ENCODE results near the gene NOS1AP.

The NOS1AP gene

DNA sequence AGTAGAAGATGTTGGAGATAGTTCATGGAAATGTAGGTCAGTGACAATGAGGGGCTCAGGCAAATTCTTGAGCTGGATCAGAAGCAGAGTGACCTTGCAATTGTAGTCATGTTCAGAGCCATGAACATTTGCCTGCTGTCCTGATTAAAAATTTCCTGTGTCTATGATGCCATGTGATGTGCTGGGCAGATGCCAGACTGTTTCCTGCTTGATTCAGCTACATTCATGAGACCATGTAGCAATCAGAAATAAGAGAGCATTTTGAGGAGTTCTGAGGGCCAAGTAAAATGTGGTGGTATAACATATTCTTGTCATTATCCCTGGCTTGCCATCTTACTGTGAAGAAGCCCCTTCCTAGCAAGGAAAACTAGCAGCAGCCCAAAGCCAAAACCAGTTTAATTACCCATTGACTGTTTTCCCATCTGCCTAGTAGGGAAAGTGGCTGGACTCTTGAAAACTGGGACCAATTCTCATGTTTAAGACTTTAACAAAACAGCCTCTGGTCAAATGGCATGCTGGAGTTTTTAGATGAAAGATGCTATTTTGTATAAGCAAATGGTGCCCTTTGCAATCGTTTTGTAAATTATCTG is 118.3 kb downstream of the NOS1AP start:
- Histone ChIP-seq H3K79me2 (ENCODE audit: insufficient read depth, low read length) (no peaks in the 10 kb centered on the region), H3K9me2 (replicated peaks; ENCODE audit: low read depth, low read length) (no peaks in the 10 kb centered on the region), H3K4me2 (ENCODE audit: low read depth, low read length, poor library complexity, severe bottlenecking) (no peak overlapping the region), H2AFZ (ENCODE audit: low read length) (no peak overlapping the region), H3K27me3 (ENCODE audit: insufficient read depth, low read length, poor library complexity, severe bottlenecking) (no peaks in the 10 kb centered on the region), H3K9ac (ENCODE audit: low read depth, low read length, poor library complexity, severe bottlenecking) (no peak overlapping the region), H3K36me3 (ENCODE audit: insufficient read depth, low read length) (no peaks in the 10 kb centered on the region), H3K4me1 (ENCODE audit: insufficient read depth, low read length, poor library complexity, severe bottlenecking) (peaks cover 7% of the 10 kb centered on the region), H3F3A (ENCODE audit: low read depth) (no peaks in the 10 kb centered on the region), H3K9me3 (ENCODE audit: insufficient read depth, low read depth, low read length) (no peaks in the 10 kb centered on the region), H4K20me1 (ENCODE audit: insufficient read depth, low read length, poor library complexity, severe bottlenecking) (no peaks in the 10 kb centered on the region), H3K4me3 (ENCODE audit: low read length, poor library complexity, severe bottlenecking) (no peak overlapping the region)
- TF ChIP-seq EZH2phosphoT487 (IDR thresholded peaks at IDR 0.05; ENCODE audit: borderline replicate concordance), result no peak
- TF ChIP-seq, protein P1, sequence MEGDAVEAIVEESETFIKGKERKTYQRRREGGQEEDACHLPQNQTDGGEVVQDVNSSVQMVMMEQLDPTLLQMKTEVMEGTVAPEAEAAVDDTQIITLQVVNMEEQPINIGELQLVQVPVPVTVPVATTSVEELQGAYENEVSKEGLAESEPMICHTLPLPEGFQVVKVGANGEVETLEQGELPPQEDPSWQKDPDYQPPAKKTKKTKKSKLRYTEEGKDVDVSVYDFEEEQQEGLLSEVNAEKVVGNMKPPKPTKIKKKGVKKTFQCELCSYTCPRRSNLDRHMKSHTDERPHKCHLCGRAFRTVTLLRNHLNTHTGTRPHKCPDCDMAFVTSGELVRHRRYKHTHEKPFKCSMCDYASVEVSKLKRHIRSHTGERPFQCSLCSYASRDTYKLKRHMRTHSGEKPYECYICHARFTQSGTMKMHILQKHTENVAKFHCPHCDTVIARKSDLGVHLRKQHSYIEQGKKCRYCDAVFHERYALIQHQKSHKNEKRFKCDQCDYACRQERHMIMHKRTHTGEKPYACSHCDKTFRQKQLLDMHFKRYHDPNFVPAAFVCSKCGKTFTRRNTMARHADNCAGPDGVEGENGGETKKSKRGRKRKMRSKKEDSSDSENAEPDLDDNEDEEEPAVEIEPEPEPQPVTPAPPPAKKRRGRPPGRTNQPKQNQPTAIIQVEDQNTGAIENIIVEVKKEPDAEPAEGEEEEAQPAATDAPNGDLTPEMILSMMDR (conservative IDR thresholded peaks at IDR 0.05; ENCODE audit: low read length), result no peak

DNA sequence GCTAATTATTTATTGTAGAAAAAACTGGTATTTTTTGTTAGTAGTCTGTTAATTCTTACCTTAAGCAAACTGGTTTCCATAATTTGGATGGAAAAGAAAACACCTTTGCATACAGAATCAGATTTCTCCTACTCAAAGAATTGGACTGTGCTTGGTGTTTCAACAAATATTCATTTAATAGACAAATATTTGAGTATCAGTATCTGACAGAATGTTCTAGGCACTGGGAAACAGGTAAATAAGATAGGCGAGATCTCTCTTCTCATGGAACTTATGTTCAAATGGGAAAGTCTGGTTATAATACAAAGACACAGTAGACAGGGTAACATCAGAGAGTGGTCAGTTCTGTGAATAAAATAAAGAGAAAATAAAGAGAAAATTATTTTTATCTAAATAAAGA is 119.9 kb downstream of the NOS1AP start:
- Histone ChIP-seq H3K36me3 (ENCODE audit: insufficient read depth, low read length) (no peaks in the 10 kb centered on the region), H3K27me3 (ENCODE audit: insufficient read depth, low read length, poor library complexity, severe bottlenecking) (no peaks in the 10 kb centered on the region), H3K79me2 (ENCODE audit: insufficient read depth, low read length) (no peaks in the 10 kb centered on the region), H3K4me2 (ENCODE audit: low read depth, low read length, poor library complexity, severe bottlenecking) (no peak overlapping the region), H3K9ac (ENCODE audit: low read depth, low read length, poor library complexity, severe bottlenecking) (no peak overlapping the region), H3K4me3 (ENCODE audit: low read length, poor library complexity, severe bottlenecking) (no peak overlapping the region), H4K20me1 (ENCODE audit: insufficient read depth, low read length, poor library complexity, severe bottlenecking) (no peaks in the 10 kb centered on the region), H3K9me2 (replicated peaks; ENCODE audit: low read depth, low read length) (no peaks in the 10 kb centered on the region), H3K4me1 (ENCODE audit: insufficient read depth, low read length, poor library complexity, severe bottlenecking) (peaks cover 8% of the 10 kb centered on the region), H3F3A (ENCODE audit: low read depth) (no peaks in the 10 kb centered on the region), H3K9me3 (ENCODE audit: insufficient read depth, low read depth, low read length) (no peaks in the 10 kb centered on the region), H2AFZ (ENCODE audit: low read length) (no peak overlapping the region)
- TF ChIP-seq, protein P1 (conservative IDR thresholded peaks at IDR 0.05; ENCODE audit: low read length), result no peak
- TF ChIP-seq EZH2phosphoT487 (IDR thresholded peaks at IDR 0.05; ENCODE audit: borderline replicate concordance), result no peak

DNA sequence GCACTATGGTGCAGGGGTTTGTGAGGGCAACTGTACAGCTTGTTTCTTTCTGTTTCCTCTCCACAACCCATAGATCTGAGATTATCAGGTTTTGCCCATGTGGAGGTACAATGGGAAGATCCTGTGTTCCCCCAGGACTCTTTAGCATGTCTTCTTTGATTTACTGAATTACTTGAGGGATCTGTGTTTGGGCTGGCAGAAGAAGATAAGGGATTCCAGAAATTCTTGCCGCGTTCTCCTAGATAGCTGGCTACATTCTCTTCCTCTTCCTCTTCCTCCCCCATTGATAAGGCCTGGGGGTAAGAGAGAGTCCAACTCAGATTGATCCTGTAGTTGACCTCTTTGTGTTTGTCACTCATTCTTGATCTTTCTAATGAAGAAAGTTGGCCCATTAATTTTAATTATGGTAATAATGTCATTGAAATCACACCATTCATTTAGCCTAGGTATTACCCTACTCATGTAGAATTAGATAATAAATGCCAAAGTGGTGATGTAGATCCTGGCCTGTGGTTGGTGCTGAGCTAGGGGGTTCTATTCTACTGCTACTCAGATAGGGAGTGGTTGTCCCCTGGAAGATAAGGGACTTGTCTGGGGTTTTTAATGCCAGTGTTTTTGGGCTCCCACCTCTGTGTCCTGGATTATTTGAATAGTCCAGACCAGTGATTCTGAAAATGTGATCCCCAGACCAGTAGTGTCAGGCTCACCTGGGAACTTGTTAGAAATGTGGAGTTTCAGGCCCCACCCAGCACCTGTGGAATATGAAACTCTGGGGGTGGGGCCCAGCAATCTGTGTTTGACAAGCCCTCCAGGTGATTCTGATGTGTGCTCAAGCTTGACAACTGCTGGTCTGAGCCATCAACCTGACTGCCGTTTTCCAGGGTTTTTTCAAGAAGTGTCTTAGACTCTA is 122.2 kb downstream of the NOS1AP start:
- H3K9me2 ChIP-seq (replicated peaks; ENCODE audit: low read depth, low read length), result no peaks in the 10 kb centered on the region
- H4K20me1 ChIP-seq (ENCODE audit: insufficient read depth, low read length, poor library complexity, severe bottlenecking), result no peaks in the 10 kb centered on the region
- TF ChIP-seq EZH2phosphoT487 (IDR thresholded peaks at IDR 0.05; ENCODE audit: borderline replicate concordance), result no peak
- TF ChIP-seq, protein P1 (conservative IDR thresholded peaks at IDR 0.05; ENCODE audit: low read length), result no peak
- H3K9me3 ChIP-seq (ENCODE audit: insufficient read depth, low read depth, low read length), result no peaks in the 10 kb centered on the region
- H3K4me1 ChIP-seq (ENCODE audit: insufficient read depth, low read length, poor library complexity, severe bottlenecking), result peaks cover 11% of the 10 kb centered on the region
- no peaks in the 10 kb centered on the region for H3K27me3 ChIP-seq (ENCODE audit: insufficient read depth, low read length, poor library complexity, severe bottlenecking)
- no peaks in the 10 kb centered on the region for H3K36me3 ChIP-seq (ENCODE audit: insufficient read depth, low read length)
- H3F3A ChIP-seq (ENCODE audit: low read depth), result no peaks in the 10 kb centered on the region
- no peak overlapping the region for H3K9ac ChIP-seq (ENCODE audit: low read depth, low read length, poor library complexity, severe bottlenecking)
- H3K4me3 ChIP-seq (ENCODE audit: low read length, poor library complexity, severe bottlenecking), result no peak overlapping the region
- no peak overlapping the region for H2AFZ ChIP-seq (ENCODE audit: low read length)
- H3K79me2 ChIP-seq (ENCODE audit: insufficient read depth, low read length), result no peaks in the 10 kb centered on the region
- no peak overlapping the region for H3K4me2 ChIP-seq (ENCODE audit: low read depth, low read length, poor library complexity, severe bottlenecking)
